ENCODE data around the gene TSPAN16.

DNA sequence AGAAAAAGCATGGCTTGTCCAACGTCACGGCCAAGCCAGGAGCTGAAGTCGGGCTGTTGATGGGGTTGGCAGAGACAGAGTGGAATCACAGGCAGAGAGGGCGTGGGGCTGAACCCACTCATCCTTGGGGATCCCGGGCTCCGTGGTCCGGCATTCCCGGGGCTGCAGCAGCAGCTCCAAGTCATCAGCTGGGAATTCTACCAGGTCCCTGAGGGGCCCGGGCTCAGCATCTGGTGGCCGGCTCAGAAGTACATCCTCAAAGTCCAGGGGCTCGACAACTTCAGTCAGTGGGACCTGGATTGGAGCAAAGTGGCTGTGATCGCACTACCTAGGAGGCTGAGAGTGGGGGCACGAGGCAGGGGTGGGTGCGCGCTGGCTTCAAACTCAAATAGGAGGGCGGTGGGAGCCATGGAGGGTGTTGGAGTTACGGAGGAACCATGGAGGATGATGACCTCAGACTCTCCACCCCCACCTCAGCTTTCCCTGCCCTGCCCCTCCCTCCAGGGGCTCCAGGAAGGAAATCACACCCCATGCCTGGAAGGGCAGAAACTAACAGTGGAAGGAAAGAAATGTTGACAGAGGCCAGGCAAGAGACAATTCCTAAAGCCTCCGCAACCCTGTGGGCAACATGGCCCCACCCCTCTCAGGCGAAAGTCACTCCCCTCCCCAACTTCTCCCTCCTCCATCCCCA is 43.1 kb upstream of the TSPAN16 start:
- no peak for TF ChIP-seq ZNF221 (tag by site-specific recombination; IDR thresholded peaks at IDR 0.05; ENCODE audit: borderline replicate concordance)
- TF ChIP-seq, protein P1, sequence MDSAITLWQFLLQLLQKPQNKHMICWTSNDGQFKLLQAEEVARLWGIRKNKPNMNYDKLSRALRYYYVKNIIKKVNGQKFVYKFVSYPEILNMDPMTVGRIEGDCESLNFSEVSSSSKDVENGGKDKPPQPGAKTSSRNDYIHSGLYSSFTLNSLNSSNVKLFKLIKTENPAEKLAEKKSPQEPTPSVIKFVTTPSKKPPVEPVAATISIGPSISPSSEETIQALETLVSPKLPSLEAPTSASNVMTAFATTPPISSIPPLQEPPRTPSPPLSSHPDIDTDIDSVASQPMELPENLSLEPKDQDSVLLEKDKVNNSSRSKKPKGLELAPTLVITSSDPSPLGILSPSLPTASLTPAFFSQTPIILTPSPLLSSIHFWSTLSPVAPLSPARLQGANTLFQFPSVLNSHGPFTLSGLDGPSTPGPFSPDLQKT (IDR thresholded peaks at IDR 0.05; ENCODE audit: borderline replicate concordance, low read depth, low read length) = no peak
- TF ChIP-seq ZNF701 (tag by site-specific recombination; IDR thresholded peaks at IDR 0.05) = no peak
- TF ChIP-seq ZNF274 (IDR thresholded peaks at IDR 0.05; ENCODE audit: low read length) = no peak
- TF ChIP-seq ZNF274 (tag by site-specific recombination; IDR thresholded peaks at IDR 0.05; ENCODE audit: borderline replicate concordance) = no peak
- no peak for TF ChIP-seq ZNF785 (tag by site-specific recombination; IDR thresholded peaks at IDR 0.05)
- TF ChIP-seq, protein P2, sequence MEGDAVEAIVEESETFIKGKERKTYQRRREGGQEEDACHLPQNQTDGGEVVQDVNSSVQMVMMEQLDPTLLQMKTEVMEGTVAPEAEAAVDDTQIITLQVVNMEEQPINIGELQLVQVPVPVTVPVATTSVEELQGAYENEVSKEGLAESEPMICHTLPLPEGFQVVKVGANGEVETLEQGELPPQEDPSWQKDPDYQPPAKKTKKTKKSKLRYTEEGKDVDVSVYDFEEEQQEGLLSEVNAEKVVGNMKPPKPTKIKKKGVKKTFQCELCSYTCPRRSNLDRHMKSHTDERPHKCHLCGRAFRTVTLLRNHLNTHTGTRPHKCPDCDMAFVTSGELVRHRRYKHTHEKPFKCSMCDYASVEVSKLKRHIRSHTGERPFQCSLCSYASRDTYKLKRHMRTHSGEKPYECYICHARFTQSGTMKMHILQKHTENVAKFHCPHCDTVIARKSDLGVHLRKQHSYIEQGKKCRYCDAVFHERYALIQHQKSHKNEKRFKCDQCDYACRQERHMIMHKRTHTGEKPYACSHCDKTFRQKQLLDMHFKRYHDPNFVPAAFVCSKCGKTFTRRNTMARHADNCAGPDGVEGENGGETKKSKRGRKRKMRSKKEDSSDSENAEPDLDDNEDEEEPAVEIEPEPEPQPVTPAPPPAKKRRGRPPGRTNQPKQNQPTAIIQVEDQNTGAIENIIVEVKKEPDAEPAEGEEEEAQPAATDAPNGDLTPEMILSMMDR (tag by site-specific recombination; IDR thresholded peaks at IDR 0.05) = no peak
- no peak for TF ChIP-seq PRDM1 (tag by site-specific recombination; IDR thresholded peaks at IDR 0.05)
- TF ChIP-seq ZBTB8A (tag by site-specific recombination; IDR thresholded peaks at IDR 0.05) = no peak
- no peak for TF ChIP-seq BCL11A (tag by site-specific recombination; IDR thresholded peaks at IDR 0.05; ENCODE audit: low read depth)
